Measurements from ENCODE around the gene LAG3.

GRCh38 chr12:6751767-6752166, 20.6 kb upstream of the LAG3 start:
- no peak for TF ChIP-seq CTCF (conservative IDR thresholded peaks at IDR 0.05; ENCODE audit: low read length)
- TF ChIP-seq EZH2phosphoT487 (IDR thresholded peaks at IDR 0.05; ENCODE audit: borderline replicate concordance, low read depth, low read length), result no peak
